ENCODE measurements around the gene AUTS2.

AUTS2 gene

DNA sequence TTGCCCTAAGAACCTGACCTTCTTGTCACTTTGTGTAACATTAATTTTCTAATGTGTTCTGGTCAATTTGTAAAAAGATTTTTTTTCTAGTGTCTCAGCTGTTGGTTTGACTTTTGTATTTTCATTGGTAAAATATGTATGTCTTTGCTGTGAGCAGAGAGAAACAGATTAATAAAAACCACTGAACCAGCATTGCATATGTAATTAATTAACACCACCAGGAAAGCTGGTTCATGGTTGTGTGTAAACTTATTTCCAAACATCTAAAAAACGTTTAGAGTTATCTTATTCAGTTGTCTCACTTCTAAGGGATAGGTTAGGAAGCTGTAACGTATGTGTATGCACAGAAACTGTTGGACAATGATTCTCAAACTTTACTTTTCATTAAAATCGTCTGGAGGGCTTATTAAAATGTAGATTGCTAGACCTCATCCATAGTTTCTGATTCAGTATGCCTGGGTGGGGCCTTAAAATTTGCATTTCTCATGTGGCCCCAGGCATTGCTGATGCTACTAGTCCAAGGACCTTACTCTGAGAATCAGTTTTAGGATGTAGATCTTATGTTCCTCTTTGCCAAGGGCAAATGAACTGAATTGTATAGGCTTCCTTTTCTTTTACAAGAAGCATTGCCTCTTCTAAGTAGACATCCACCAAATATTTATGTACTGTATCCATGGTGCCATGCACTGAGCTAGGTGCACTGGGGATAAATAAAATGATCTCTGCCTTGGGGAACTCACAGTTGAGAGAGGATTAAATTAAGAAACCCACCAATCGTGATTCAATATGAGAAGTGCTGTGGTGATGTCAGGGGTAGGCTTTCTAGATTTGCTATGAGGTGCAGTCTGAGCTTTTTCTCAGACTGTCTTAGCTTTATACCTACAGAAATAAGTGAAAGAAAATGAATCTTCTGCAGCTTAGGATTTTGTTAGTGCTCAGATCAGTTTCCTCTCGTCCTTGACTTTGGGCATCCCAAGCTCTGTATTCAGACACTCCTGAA lies 98.7 kb downstream of the AUTS2 start:
- TF ChIP-seq, protein P1, sequence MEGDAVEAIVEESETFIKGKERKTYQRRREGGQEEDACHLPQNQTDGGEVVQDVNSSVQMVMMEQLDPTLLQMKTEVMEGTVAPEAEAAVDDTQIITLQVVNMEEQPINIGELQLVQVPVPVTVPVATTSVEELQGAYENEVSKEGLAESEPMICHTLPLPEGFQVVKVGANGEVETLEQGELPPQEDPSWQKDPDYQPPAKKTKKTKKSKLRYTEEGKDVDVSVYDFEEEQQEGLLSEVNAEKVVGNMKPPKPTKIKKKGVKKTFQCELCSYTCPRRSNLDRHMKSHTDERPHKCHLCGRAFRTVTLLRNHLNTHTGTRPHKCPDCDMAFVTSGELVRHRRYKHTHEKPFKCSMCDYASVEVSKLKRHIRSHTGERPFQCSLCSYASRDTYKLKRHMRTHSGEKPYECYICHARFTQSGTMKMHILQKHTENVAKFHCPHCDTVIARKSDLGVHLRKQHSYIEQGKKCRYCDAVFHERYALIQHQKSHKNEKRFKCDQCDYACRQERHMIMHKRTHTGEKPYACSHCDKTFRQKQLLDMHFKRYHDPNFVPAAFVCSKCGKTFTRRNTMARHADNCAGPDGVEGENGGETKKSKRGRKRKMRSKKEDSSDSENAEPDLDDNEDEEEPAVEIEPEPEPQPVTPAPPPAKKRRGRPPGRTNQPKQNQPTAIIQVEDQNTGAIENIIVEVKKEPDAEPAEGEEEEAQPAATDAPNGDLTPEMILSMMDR (conservative IDR thresholded peaks at IDR 0.05; ENCODE audit: low read depth, low read length): no peak
- H3K4me3 ChIP-seq (ENCODE audit: low read length): no peak overlapping the region
- DNase-seq (ENCODE audit: low read depth): no peak

DNA sequence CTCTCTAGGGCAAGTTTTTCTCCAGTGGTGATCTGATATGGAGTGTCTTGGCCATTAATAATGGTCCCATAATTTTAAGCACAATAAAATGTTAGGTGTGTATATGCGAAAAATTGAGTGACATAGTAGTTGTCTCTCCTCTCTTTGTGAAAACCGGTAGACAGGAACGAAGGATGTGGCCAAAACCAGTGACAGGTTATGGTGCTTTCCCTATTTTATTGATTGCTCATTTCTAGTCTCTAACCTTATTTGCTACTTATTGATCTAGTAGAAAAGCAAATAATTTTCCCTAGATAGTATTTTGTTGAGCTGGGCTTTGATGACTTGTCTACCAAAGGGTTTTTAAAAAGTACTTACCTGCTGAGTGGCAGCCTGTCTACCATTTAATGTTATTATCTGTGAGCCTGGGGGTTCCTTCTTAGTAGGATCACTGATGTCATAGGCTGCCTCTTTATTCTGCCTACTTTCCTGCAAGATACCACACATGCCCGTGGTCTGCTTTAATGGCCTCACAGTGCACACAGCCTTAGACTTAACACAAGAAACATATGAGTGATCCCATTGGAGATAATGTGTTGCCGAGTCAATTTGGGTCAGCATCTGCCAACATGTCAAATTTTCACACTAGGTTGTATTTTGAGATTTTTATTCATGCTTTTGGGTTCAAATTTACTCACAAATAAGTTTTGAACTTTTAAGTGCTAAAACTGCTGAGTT lies 100.0 kb downstream of the AUTS2 start:
- no peak for DNase-seq (ENCODE audit: low read depth)
- TF ChIP-seq, protein P1 (conservative IDR thresholded peaks at IDR 0.05; ENCODE audit: low read depth, low read length): no peak
- no peak overlapping the region for H3K4me3 ChIP-seq (ENCODE audit: low read length)

DNA sequence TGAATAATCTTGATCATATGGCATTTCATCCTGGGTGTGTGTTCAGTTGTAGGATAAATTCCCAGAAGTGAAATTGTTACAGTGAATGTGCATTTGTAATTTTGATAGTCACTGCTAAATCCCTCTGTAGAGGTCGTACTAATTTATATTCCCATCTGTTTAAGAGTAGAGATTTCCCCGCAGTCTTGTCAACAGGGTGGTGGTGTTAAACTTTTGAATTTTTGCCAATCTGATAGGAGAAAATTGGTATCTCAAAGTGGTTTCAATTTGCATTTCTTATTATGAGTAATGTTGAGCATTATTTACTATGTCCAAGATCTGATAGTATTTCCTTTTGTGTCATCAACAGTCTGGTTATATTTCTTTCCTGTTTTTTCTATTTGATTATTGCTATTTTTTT lies 101.7 kb downstream of the AUTS2 start:
- TF ChIP-seq, protein P1 (conservative IDR thresholded peaks at IDR 0.05; ENCODE audit: low read depth, low read length): no peak
- no peak for DNase-seq (ENCODE audit: low read depth)
- H3K4me3 ChIP-seq (ENCODE audit: low read length): no peak overlapping the region

DNA sequence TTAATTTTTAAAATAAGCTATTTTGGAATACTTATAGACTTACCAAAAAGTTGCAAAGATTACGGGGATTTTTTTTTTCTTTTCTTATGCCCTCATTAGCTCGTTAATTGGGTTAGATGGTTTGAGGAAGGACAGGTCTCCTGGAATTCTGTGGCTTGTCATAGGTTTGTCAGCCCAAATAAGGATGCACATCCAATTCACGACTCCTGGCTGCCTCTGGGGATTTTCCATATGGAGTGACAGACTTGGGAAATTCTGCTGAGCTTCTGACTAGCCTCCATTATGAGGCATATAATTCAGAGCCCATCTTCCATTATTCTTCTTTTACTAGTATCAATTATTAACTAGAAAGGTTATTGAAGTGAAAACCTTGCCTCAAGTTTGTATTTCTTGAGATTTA lies 102.1 kb downstream of the AUTS2 start:
- TF ChIP-seq, protein P1 (conservative IDR thresholded peaks at IDR 0.05; ENCODE audit: low read depth, low read length): no peak
- no peak overlapping the region for H3K4me3 ChIP-seq (ENCODE audit: low read length)
- no peak for DNase-seq (ENCODE audit: low read depth)

DNA sequence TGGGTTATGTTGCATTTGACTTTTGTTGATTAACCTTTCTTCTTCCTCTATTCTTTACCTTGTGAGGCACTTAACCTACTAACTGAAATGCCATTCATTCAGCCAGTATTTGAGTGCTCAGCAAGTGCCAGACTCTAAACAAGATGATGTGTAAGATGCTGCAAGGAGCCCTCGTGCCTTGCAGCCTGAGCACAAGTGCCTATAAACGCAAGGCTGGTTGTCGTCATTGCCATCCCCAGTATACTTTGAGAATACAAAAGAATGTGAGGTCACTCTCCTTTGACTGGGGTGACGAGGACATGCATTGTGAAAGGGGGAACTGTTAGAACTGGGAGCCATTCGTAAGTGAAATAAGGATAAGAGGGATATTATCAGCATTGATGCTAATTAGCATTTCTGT lies 103.0 kb downstream of the AUTS2 start:
- TF ChIP-seq, protein P1 (conservative IDR thresholded peaks at IDR 0.05; ENCODE audit: low read depth, low read length): no peak
- H3K4me3 ChIP-seq (ENCODE audit: low read length): no peak overlapping the region
- no peak for DNase-seq (ENCODE audit: low read depth)

DNA sequence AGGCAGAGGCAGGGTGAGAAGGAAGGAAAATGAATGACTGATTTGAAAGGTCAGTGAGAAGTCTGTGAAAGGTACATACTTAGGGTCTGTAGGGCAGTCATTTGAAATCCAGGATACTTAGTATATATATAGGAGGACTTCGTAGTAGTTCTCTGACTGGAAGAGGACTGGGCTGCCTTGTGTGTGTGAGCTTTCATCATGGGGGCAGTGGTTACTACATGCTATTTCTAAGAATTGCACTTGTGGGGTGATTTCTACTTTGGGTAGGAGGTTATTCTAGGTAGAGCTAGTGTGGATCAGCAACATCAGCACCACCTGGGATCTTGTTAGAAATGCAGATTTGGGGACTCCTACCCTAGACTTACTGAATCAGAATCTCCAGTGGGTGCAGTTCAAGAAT lies 104.1 kb downstream of the AUTS2 start:
- H3K4me3 ChIP-seq (ENCODE audit: low read length): no peak overlapping the region
- DNase-seq (ENCODE audit: low read depth): no peak
- TF ChIP-seq, protein P1 (conservative IDR thresholded peaks at IDR 0.05; ENCODE audit: low read depth, low read length): no peak
